Measurements from ENCODE around the gene AKAP13.

- TF ChIP-seq, protein P1, sequence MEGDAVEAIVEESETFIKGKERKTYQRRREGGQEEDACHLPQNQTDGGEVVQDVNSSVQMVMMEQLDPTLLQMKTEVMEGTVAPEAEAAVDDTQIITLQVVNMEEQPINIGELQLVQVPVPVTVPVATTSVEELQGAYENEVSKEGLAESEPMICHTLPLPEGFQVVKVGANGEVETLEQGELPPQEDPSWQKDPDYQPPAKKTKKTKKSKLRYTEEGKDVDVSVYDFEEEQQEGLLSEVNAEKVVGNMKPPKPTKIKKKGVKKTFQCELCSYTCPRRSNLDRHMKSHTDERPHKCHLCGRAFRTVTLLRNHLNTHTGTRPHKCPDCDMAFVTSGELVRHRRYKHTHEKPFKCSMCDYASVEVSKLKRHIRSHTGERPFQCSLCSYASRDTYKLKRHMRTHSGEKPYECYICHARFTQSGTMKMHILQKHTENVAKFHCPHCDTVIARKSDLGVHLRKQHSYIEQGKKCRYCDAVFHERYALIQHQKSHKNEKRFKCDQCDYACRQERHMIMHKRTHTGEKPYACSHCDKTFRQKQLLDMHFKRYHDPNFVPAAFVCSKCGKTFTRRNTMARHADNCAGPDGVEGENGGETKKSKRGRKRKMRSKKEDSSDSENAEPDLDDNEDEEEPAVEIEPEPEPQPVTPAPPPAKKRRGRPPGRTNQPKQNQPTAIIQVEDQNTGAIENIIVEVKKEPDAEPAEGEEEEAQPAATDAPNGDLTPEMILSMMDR (IDR thresholded peaks at IDR 0.05): no peak
- no peak for TF ChIP-seq ZFX (IDR thresholded peaks at IDR 0.05; ENCODE audit: borderline replicate concordance)
These were observed 2.4 kb upstream of the AKAP13 start for GRCh38 chr15:85377986-85378385.

Measured in 22Rv1 (cell line).